Neural progenitor cell (in vitro differentiated cells): ENCODE results near the gene ATXN1.

ENCODE experiments used
- EZH2 ChIP-seq: fragments of 200-600 bp; sonication (generic); IDR thresholded peaks from 2 replicates; pipeline ENCODE4 v1.6.1; 2017; ENCODE audit warnings: antibody characterized with exemption, mild to moderate bottlenecking, moderate library complexity
- EZH2phosphoT487 ChIP-seq: fragments of 200-600 bp; sonication (generic); IDR thresholded peaks from 2 replicates; pipeline ENCODE4 v1.6.1; 2017; ENCODE audit warnings: antibody characterized with exemption
- TF ChIP-seq, protein P1 (sequence below): fragments of 200-600 bp; sonication (generic); IDR thresholded peaks from 2 replicates; pipeline ENCODE4 v1.5.1; 2017; ENCODE audit warnings: antibody characterized with exemption, mild to moderate bottlenecking

GRCh38 chr6:16712255-16712930 lies 48.9 kb downstream of the ATXN1 start:
- TF ChIP-seq, protein P1, sequence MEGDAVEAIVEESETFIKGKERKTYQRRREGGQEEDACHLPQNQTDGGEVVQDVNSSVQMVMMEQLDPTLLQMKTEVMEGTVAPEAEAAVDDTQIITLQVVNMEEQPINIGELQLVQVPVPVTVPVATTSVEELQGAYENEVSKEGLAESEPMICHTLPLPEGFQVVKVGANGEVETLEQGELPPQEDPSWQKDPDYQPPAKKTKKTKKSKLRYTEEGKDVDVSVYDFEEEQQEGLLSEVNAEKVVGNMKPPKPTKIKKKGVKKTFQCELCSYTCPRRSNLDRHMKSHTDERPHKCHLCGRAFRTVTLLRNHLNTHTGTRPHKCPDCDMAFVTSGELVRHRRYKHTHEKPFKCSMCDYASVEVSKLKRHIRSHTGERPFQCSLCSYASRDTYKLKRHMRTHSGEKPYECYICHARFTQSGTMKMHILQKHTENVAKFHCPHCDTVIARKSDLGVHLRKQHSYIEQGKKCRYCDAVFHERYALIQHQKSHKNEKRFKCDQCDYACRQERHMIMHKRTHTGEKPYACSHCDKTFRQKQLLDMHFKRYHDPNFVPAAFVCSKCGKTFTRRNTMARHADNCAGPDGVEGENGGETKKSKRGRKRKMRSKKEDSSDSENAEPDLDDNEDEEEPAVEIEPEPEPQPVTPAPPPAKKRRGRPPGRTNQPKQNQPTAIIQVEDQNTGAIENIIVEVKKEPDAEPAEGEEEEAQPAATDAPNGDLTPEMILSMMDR: no peak
- TF ChIP-seq EZH2phosphoT487 (no peak), EZH2 (no peak)
